Chondrocyte (in vitro differentiated cells): ENCODE data around the gene AIF1. TPM values are rescaled to one million over a fixed set of nuclear protein-coding genes. Genes with fewer than 3 reads are reported as not detected.

Experiments
- DNase-seq: peaks from one replicate; pipeline ENCODE4 v3.0.0; 2021; ENCODE audit warnings: mixed read lengths, low spot score
- H3K27ac Mint-ChIP-seq: one replicate; pipeline ENCODE4 v1.8.0; 2021; ENCODE audit warnings: mild to moderate bottlenecking, moderate library complexity, mixed read lengths; ENCODE audit not compliant: unreplicated experiment
- H3K27me3 Mint-ChIP-seq: 2 replicates; pipeline ENCODE4 v1.8.0; 2021; ENCODE audit warnings: low read depth, mixed read lengths
- H3K36me3 Mint-ChIP-seq: 2 replicates; pipeline ENCODE4 v1.8.0; 2021; ENCODE audit warnings: low read depth, mixed read lengths
- H3K4me1 Mint-ChIP-seq: 2 replicates; pipeline ENCODE4 v1.8.0; 2021; ENCODE audit warnings: low read depth, mild to moderate bottlenecking, mixed read lengths
- H3K4me3 Mint-ChIP-seq: one replicate; pipeline ENCODE4 v1.8.0; 2021; ENCODE audit warnings: mild to moderate bottlenecking, moderate library complexity, mixed read lengths; ENCODE audit not compliant: unreplicated experiment
- H3K9me3 Mint-ChIP-seq: 2 replicates; pipeline ENCODE4 v1.8.0; 2021; ENCODE audit warnings: low read depth, mixed read lengths
- CTCF ChIP-seq: fragments of 200-600 bp; sonication (generic); IDR thresholded peaks from 2 replicates; pipeline ENCODE4 v1.5.0; 2021; ENCODE audit warnings: antibody characterized with exemption, mild to moderate bottlenecking, moderate library complexity
- total RNA-seq: library from RNA; stranded (reverse); gene quantifications from 3 replicates; pipeline ENCODE4 v1.2.1, GENCODE V29; 2021

AIF1 gene
- total RNA-seq, 1 donor from 2014 or later = not detected

GRCh38 chr6:31585491-31585890 is 29.5 kb upstream of the AIF1 start:
- no peak overlapping the region for H3K27ac Mint-ChIP-seq
- no peaks in the 10 kb centered on the region for H3K27me3 Mint-ChIP-seq
- H3K4me3 Mint-ChIP-seq = no peak overlapping the region
- H3K4me1 Mint-ChIP-seq = peaks cover 12% of the 10 kb centered on the region
- peak; percentile 58 for TF ChIP-seq CTCF
- H3K36me3 Mint-ChIP-seq = no peaks in the 10 kb centered on the region
- no peak for DNase-seq
- no peaks in the 10 kb centered on the region for H3K9me3 Mint-ChIP-seq

GRCh38 chr6:31586008-31586407 is 29.0 kb upstream of the AIF1 start, which contains the start of gene LST1:
LST1 (plus strand) TSS chr6:31586277; CDS start chr6:31587300, 1,023 bp downstream.
- Mint-ChIP-seq H3K36me3 (no peaks in the 10 kb centered on the region), H3K4me3 (no peak within 1 kb of the TSS), H3K9me3 (no peaks in the 10 kb centered on the region)

GRCh38 chr6:31586599-31587281 is 28.3 kb upstream of the AIF1 start:
- no peaks in the 10 kb centered on the region for H3K36me3 Mint-ChIP-seq
- peaks cover 2% of the 10 kb centered on the region for H3K4me1 Mint-ChIP-seq
- no peaks in the 10 kb centered on the region for H3K27me3 Mint-ChIP-seq
- no peaks in the 10 kb centered on the region for H3K9me3 Mint-ChIP-seq
- TF ChIP-seq CTCF = no peak
- no peak overlapping the region for H3K4me3 Mint-ChIP-seq
- no peak for DNase-seq
- no peak overlapping the region for H3K27ac Mint-ChIP-seq

More at GRCh38 chr6:31586008-31586407, 29.0 kb upstream of the AIF1 start, which contains the start of gene LST1:
- no peak for TF ChIP-seq CTCF
- Mint-ChIP-seq H3K27ac (no peak within 1 kb of the TSS), H3K4me1 (peaks cover 10% of the 10 kb centered on the region), H3K27me3 (no peaks in the 10 kb centered on the region)
- no peak for DNase-seq

GRCh38 chr6:31587791-31588777 is 26.9 kb upstream of the AIF1 start:
- no peaks in the 10 kb centered on the region for H3K9me3 Mint-ChIP-seq
- DNase-seq = no peak
- no peak overlapping the region for H3K27ac Mint-ChIP-seq
- no peaks in the 10 kb centered on the region for H3K36me3 Mint-ChIP-seq
- H3K4me3 Mint-ChIP-seq = no peak overlapping the region
- TF ChIP-seq CTCF = no peak
- H3K4me1 Mint-ChIP-seq = no peaks in the 10 kb centered on the region
- H3K27me3 Mint-ChIP-seq = no peaks in the 10 kb centered on the region
